ENCODE data around the gene ABHD18.

ABHD18 gene

GRCh38 chr4:128068918-128069317 is 103.7 kb downstream of the ABHD18 start:
- no peak for DNase-seq (ENCODE audit: low spot score)

GRCh38 chr4:128076464-128076863 is 111.3 kb downstream of the ABHD18 start:
- DNase-seq (ENCODE audit: low spot score): no peak

All from GM03348 (cell line).